MCF 10A (cell line): Measurements from ENCODE around the gene MYL12A. TPM values are rescaled to one million over a fixed set of nuclear protein-coding genes. Genes with fewer than 3 reads are reported as not detected.

ENCODE experiments used
- BruUV-seq: library from RNA; stranded (reverse); fragments of 400-500 nt; replicated peaks from 2 replicates; lab custom pipeline; 2021; lab: Mats Ljungman, UMichigan
- CTCF ChIA-PET: fragments of 300-600 bp; sonication (Branson Sonifier 250); formaldehyde crosslinking; extraction: SDS; loops from one replicate; lab custom pipeline; 2021; ENCODE audit warnings: antibody characterized with exemption, inconsistent platforms; lab: Yijun Ruan, JAX
- POLR2A ChIA-PET: fragments of 300-600, 350-650 bp; sonication (Branson Sonifier 250); formaldehyde crosslinking; extraction: SDS; loops from one replicate; lab custom pipeline; 2020; ENCODE audit warnings: antibody characterized with exemption, inconsistent platforms; lab: Yijun Ruan, JAX
- DNase-seq: peaks from one replicate; pipeline ENCODE4 v3.0.0-alpha.2; 2018; ENCODE audit not compliant: unreplicated experiment
- H3K27ac Mint-ChIP-seq: one replicate; pipeline ENCODE4 v1.8.0; 2022; ENCODE audit warnings: mild to moderate bottlenecking, low read depth, mixed read lengths; ENCODE audit not compliant: unreplicated experiment
- H3K27me3 Mint-ChIP-seq: one replicate; pipeline ENCODE4 v1.8.0; 2022; ENCODE audit warnings: mixed read lengths; ENCODE audit not compliant: insufficient read depth, unreplicated experiment
- H3K36me3 Mint-ChIP-seq: one replicate; pipeline ENCODE4 v1.8.0; 2022; ENCODE audit warnings: mild to moderate bottlenecking, moderate library complexity, mixed read lengths; ENCODE audit not compliant: insufficient read depth, unreplicated experiment
- H3K4me1 Mint-ChIP-seq: one replicate; pipeline ENCODE4 v1.8.0; 2022; ENCODE audit warnings: mixed read lengths; ENCODE audit not compliant: insufficient read depth, unreplicated experiment
- H3K4me3 Mint-ChIP-seq: one replicate; pipeline ENCODE4 v1.8.0; 2022; ENCODE audit warnings: mild to moderate bottlenecking, moderate library complexity, mixed read lengths; ENCODE audit not compliant: unreplicated experiment
- H3K9me3 Mint-ChIP-seq: one replicate; pipeline ENCODE4 v1.8.0; 2022; ENCODE audit warnings: mixed read lengths; ENCODE audit not compliant: unreplicated experiment
- intact Hi-C: fragments of 100-400 bp; cut with micrococcal nuclease; formaldehyde crosslinking; loops from 2 replicates; pipeline ENCODE4 v1.14.1; 2022
- total RNA-seq: library from RNA; stranded (reverse); gene quantifications from 2 replicates; pipeline ENCODE4 v1.2.3, GENCODE V29; 2022
- TF ChIP-seq, protein P1 (sequence below): fragments of 200-600 bp; IDR thresholded peaks from one replicate; pipeline ENCODE4 v1.8.0; 2022; ENCODE audit warnings: antibody characterized with exemption, mild to moderate bottlenecking; ENCODE audit not compliant: unreplicated experiment

MYL12A gene
- total RNA-seq, 1 experiment from 2014 or later: 332 TPM

DNA sequence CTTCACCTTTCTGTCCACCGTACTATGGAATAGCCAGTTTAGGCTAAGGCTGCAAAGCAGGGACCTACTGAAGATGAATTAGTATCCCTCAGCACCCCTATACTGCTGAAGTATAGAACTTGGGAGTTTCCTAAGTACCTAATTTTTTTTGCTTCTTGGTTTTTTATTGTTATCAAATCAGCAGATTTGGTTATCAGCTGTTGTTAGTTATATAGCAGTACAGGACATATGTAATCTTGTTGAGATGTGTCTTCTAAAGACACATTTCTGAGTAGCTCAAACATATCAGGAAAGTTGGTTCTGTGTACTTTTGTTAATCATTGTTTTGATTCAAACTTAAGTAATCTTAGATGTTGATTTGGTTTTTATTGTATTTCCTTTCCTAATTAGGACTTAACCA is 5.2 kb downstream of the MYL12A start:
- no peak overlapping the region for H3K27ac Mint-ChIP-seq
- H3K4me3 Mint-ChIP-seq: no peak overlapping the region
- no peaks in the 10 kb centered on the region for H3K9me3 Mint-ChIP-seq
- peaks cover 18% of the 10 kb centered on the region for H3K4me1 Mint-ChIP-seq
- intact Hi-C loops: no loop called here
- H3K36me3 Mint-ChIP-seq: peaks cover 85% of the 10 kb centered on the region
- no TSS peak for BruUV-seq
- ChIA-PET CTCF (interaction anchor here (1.2 kb wide), 1 partner anchor 8 kb away, joined by 5 read pairs; no protein-coding TSS in a partner anchor), POLR2A (interaction anchor here (0.7 to 9.0 kb wide), 8 partner anchors 8 to 370 kb away, joined by 3 to 250 read pairs (median 4); partner anchors contain the start of genes MYL12B and TGIF1)
- H3K27me3 Mint-ChIP-seq: no peaks in the 10 kb centered on the region
- TF ChIP-seq, protein P1, sequence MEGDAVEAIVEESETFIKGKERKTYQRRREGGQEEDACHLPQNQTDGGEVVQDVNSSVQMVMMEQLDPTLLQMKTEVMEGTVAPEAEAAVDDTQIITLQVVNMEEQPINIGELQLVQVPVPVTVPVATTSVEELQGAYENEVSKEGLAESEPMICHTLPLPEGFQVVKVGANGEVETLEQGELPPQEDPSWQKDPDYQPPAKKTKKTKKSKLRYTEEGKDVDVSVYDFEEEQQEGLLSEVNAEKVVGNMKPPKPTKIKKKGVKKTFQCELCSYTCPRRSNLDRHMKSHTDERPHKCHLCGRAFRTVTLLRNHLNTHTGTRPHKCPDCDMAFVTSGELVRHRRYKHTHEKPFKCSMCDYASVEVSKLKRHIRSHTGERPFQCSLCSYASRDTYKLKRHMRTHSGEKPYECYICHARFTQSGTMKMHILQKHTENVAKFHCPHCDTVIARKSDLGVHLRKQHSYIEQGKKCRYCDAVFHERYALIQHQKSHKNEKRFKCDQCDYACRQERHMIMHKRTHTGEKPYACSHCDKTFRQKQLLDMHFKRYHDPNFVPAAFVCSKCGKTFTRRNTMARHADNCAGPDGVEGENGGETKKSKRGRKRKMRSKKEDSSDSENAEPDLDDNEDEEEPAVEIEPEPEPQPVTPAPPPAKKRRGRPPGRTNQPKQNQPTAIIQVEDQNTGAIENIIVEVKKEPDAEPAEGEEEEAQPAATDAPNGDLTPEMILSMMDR: no peak
- no peak for DNase-seq

DNA sequence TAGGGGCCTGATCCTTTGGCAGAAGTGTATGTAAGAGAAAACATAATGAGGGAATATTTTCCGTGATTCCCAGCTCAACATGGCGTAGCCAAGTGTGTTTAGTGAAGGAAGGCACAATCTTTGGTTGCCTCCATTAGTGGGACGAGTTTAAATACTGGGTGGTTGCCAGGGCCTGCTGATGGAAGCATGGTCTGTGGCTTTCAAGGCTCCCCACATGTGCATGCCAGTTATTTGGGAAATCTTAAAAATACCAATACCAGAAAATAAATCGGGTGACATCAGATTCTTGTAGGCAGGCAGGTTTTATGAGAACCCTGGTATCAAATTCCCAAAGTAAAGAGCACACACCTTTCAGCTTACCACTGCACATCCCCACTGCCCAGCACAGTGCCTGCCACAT is 7.1 kb downstream of the MYL12A start:
- H3K4me1 Mint-ChIP-seq: peaks cover 22% of the 10 kb centered on the region
- intact Hi-C loops: no loop called here
- peaks cover 91% of the 10 kb centered on the region for H3K36me3 Mint-ChIP-seq
- H3K27me3 Mint-ChIP-seq: no peaks in the 10 kb centered on the region
- DNase-seq: no peak
- H3K27ac Mint-ChIP-seq: no peak overlapping the region
- CTCF ChIA-PET: interaction anchor here (1.0 kb wide), 1 partner anchor 410 kb away, joined by 5 read pairs; no protein-coding TSS in a partner anchor
- no peak overlapping the region for H3K4me3 Mint-ChIP-seq
- no TSS peak for BruUV-seq
- TF ChIP-seq, protein P1: no peak
- H3K9me3 Mint-ChIP-seq: no peaks in the 10 kb centered on the region
- POLR2A ChIA-PET: interaction anchor here (0.8 to 3.3 kb wide), 4 partner anchors 9 to 349 kb away, joined by 3 to 12 read pairs (median 4); partner anchors contain the start of gene TGIF1

DNA sequence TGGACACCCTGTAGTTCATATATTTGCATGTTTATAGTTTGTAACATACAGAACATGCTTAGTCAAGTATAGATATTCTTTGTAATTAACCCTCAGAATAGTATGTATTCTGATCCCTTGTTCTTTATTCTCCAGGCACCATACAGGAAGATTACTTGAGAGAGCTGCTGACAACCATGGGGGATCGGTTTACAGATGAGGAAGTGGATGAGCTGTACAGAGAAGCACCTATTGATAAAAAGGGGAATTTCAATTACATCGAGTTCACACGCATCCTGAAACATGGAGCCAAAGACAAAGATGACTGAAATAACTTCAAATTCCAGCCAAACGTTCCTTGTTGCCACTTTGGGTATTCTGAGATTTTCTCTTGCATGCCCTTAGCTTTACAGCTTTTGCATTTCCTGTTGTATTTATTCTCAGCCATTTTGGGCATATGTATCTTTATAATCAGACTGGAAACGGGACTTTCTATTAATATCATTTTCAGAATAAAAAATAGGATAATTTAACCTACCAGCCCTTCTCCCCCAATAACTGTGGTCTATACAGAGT is 8.1 kb downstream of the MYL12A start:
- TF ChIP-seq, protein P1: no peak
- ChIA-PET CTCF (interaction anchor here (1.0 to 1.3 kb wide), 3 partner anchors 7 to 411 kb away, joined by 3 to 5 read pairs (median 5); no protein-coding TSS in a partner anchor), POLR2A (interaction anchor here (1.0 to 3.3 kb wide), 8 partner anchors 8 to 348 kb away, joined by 3 to 42 read pairs (median 4); partner anchors contain the start of gene MYL12A)
- H3K27me3 Mint-ChIP-seq: no peaks in the 10 kb centered on the region
- BruUV-seq: no TSS peak
- no peaks in the 10 kb centered on the region for H3K9me3 Mint-ChIP-seq
- H3K4me1 Mint-ChIP-seq: peaks cover 21% of the 10 kb centered on the region
- intact Hi-C loops: no loop called here
- H3K4me3 Mint-ChIP-seq: no peak overlapping the region
- peak overlapping the region; percentile 44 for H3K27ac Mint-ChIP-seq
- peaks cover 83% of the 10 kb centered on the region for H3K36me3 Mint-ChIP-seq
- no peak for DNase-seq
